Right lobe of liver (tissue), 6 donors: ENCODE results near the gene ISCA2. TPM values are rescaled to one million over a fixed set of nuclear protein-coding genes. Genes with fewer than 3 reads are reported as not detected.

Source experiments
- ATAC-seq, 4 donors: fragments of 200-7000 bp; cut with Tn5 transposase; one replicate each; pipeline ENCODE4 v1.9.1; 2020; ENCODE audit warnings: mild to moderate bottlenecking in 4 of 4, moderate library complexity in 4 of 4
- DNase-seq, 3 donors: peaks; one replicate each; pipeline ENCODE4 v3.0.0-alpha.2; 2020
- H3K27ac ChIP-seq, 3 donors: fragments of 200-600 bp; one replicate each; pipeline ENCODE4 v1.8.0; 2022
- H3K27me3 ChIP-seq, 2 donors: fragments of 200-600 bp; one replicate each; pipeline ENCODE4 v1.8.0; 2022
- H3K36me3 ChIP-seq, 4 donors: fragments of 200-600 bp; sonication (generic) in 1 of 4; one replicate each; pipeline versions ENCODE4 v1.5.1 to v1.8.0; 2017 to 2022; ENCODE audit warnings: control low read depth in 1 of 4
- H3K4me1 ChIP-seq, 4 donors: fragments of 200-600 bp; sonication (generic) in 1 of 4; one replicate each; pipeline versions ENCODE4 v1.5.1 to v1.8.0; 2017 to 2022; ENCODE audit warnings: control low read depth in 1 of 4
- H3K4me3 ChIP-seq, 3 donors: fragments of 200-600 bp; one replicate each; pipeline ENCODE4 v1.8.0; 2022
- H3K9me3 ChIP-seq, 4 donors: fragments of 200-600 bp; sonication (generic) in 1 of 4; one replicate each; pipeline versions ENCODE4 v1.5.1 to v1.8.0; 2017 to 2022; ENCODE audit warnings: control low read depth in 1 of 4
- CTCF ChIP-seq, 4 donors: fragments of 200-600 bp in 3 of 4; fragments of 450-650 bp in 1 of 4; IDR thresholded peaks; one replicate each; pipeline versions ENCODE4 v1.5.1 to v1.8.0; 2016 to 2022; ENCODE audit warnings: antibody characterized with exemption in 4 of 4, mild to moderate bottlenecking in 2 of 4
- POLR2A ChIP-seq: fragments of 450-650 bp; IDR thresholded peaks from one replicate; pipeline ENCODE4 v1.6.1; 2017; ENCODE audit warnings: antibody characterized with exemption, mild to moderate bottlenecking
- WGBS: methylation state at CpG from one replicate; pipeline ENCODE4 v1.1.6; 2018; ENCODE audit warnings: low coverage, low lambda C conversion rate; ENCODE audit not compliant: insufficient coverage; ENCODE audit errors: missing lambda C conversion rate; 5-methylcytosine and 5-hydroxymethylcytosine counted together
- intact Hi-C, 2 donors: fragments of 100-400 bp; cut with DNase I; formaldehyde crosslinking; loops; one replicate each; pipeline versions ENCODE4 v1.11.2 to v1.14.1; 2022
- total RNA-seq, 6 experiments: library from RNA; depleted of rRNA in 2 of 6; stranded (reverse); fragments of >200 nt in 2 of 6; fragmentation: NEBNext Ultra II Directional in 3 of 6; extraction: Animal tissue kit (Norgen Biotek cat#: 25700) in 3 of 6; gene quantifications; one replicate each; pipeline versions ENCODE4 v1.1.0 to v1.2.4, GENCODE V29; 2016 to 2023
- donor health status: DM: no; HTN: yes; CAD: no.
- donor health status: DM: no; HTN: no; CAD: no.
- donor health status: DM: no; HTN: no; CAD: no.
- donor health status: DM: no; HTN: yes; CAD: no.
- donor health status: DM: no; HTN: yes; CAD: no.

ISCA2 gene
- total RNA-seq, 6 experiments from 2014 or later = 7.8 to 16.3 (median 11.4) TPM

- Histone ChIP-seq H3K9me3 (no peaks in the 10 kb centered on the region), H3K27me3 (no peaks in the 10 kb centered on the region), H3K36me3 (no peaks in the 10 kb centered on the region), H3K4me1 (no peaks in the 10 kb centered on the region), H3K27ac (no peak overlapping the region), H3K4me3 (no peak overlapping the region)
- TF ChIP-seq CTCF (IDR thresholded peaks at IDR 0.05) (no peak), POLR2A (no peak)
- intact Hi-C loops = no loop called here
- 80% methylated on average over 10 of the region's 11 CpGs for WGBS
- ATAC-seq (no peak), DNase-seq (peak in 1 of 3 donors; percentile 12)
Measured at GRCh38 chr14:74538411-74539391, 45.1 kb downstream of the ISCA2 start.

GRCh38 chr14:74539503-74539902 is 45.9 kb downstream of the ISCA2 start:
- Histone ChIP-seq H3K27ac (no peak overlapping the region), H3K36me3 (no peaks in the 10 kb centered on the region), H3K4me3 (no peak overlapping the region), H3K9me3 (no peaks in the 10 kb centered on the region), H3K4me1 (no peaks in the 10 kb centered on the region), H3K27me3 (no peaks in the 10 kb centered on the region)
- no peak for TF ChIP-seq POLR2A
- TF ChIP-seq CTCF (IDR thresholded peaks at IDR 0.05) = no peak
- WGBS = 65% methylated on average over 4 of the region's 4 CpGs
- ATAC-seq = no peak
- peak in 1 of 3 donors; percentile 8 for DNase-seq
- intact Hi-C loops = no loop called here

- intact Hi-C loops = no loop called here
- WGBS = 62% methylated on average over 3 of the region's 3 CpGs
- H3K4me3 ChIP-seq = no peak overlapping the region
- H3K27ac ChIP-seq = no peak overlapping the region
- TF ChIP-seq POLR2A = no peak
- no peak for TF ChIP-seq CTCF (IDR thresholded peaks at IDR 0.05)
- H3K9me3 ChIP-seq = no peaks in the 10 kb centered on the region
- H3K27me3 ChIP-seq = no peaks in the 10 kb centered on the region
- H3K36me3 ChIP-seq = no peaks in the 10 kb centered on the region
- DNase-seq = no peak
- ATAC-seq = no peak
- H3K4me1 ChIP-seq = no peaks in the 10 kb centered on the region
Measured at GRCh38 chr14:74541225-74541624, 47.7 kb downstream of the ISCA2 start.

- H3K36me3 ChIP-seq = no peaks in the 10 kb centered on the region
- no peaks in the 10 kb centered on the region for H3K9me3 ChIP-seq
- no peaks in the 10 kb centered on the region for H3K4me1 ChIP-seq
- 86% methylated on average over 4 of the region's 10 CpGs for WGBS
- H3K27ac ChIP-seq = no peak overlapping the region
- ATAC-seq (no peak), DNase-seq (peak in 1 of 3 donors; percentile 35)
- no peak for TF ChIP-seq POLR2A
- TF ChIP-seq CTCF (IDR thresholded peaks at IDR 0.05) = no peak
- no peaks in the 10 kb centered on the region for H3K27me3 ChIP-seq
- intact Hi-C loops = no loop called here
- H3K4me3 ChIP-seq = no peak overlapping the region
Measured at GRCh38 chr14:74542056-74542685, 48.6 kb downstream of the ISCA2 start.
